CD4-positive, alpha-beta memory T cell (primary cell): ENCODE measurements around the gene AQP6. TPM values are rescaled to one million over a fixed set of nuclear protein-coding genes. Genes with fewer than 3 reads are reported as not detected.

ENCODE experiments used
- CTCF ChIA-PET: fragments of 350-600 bp; sonication (Branson Sonifier 250); formaldehyde crosslinking; loops from one replicate; lab custom pipeline; 2021; ENCODE audit warnings: inconsistent platforms; ENCODE audit not compliant: partially characterized antibody; lab: Charles Lee
- POLR2A ChIA-PET: fragments of 350-600 bp; sonication (Branson Sonifier 250); formaldehyde crosslinking; loops from one replicate; lab custom pipeline; 2021; ENCODE audit not compliant: partially characterized antibody; lab: Charles Lee
- DNase-seq, 5 donors: peaks; one replicate each; pipeline versions ENCODE4 v3.0.0 to v3.0.0-alpha.2; 2020 to 2022; ENCODE audit warnings: mixed read lengths in 1 of 5
- H3K27ac ChIP-seq: one replicate; pipeline ENCODE4 v1.7.0; 2013; ENCODE audit warnings: low read depth, low read length
- H3K27me3 ChIP-seq: 2 replicates; pipeline ENCODE4 v1.7.0; 2013; ENCODE audit warnings: mild to moderate bottlenecking, low read length, moderate library complexity; ENCODE audit not compliant: insufficient read depth
- H3K36me3 ChIP-seq: 2 replicates; pipeline ENCODE4 v1.7.0; 2013; ENCODE audit warnings: mild to moderate bottlenecking, low read length, moderate library complexity; ENCODE audit not compliant: insufficient read depth
- H3K4me1 ChIP-seq: 2 replicates; pipeline ENCODE4 v1.7.0; 2013; ENCODE audit warnings: mild to moderate bottlenecking, low read length, moderate library complexity; ENCODE audit not compliant: insufficient read depth
- H3K4me3 ChIP-seq, 2 donors: one replicate each; pipeline ENCODE4 v1.7.0; 2013; ENCODE audit warnings: low read length in 2 of 2, mild to moderate bottlenecking in 1 of 2
- H3K9me3 ChIP-seq, 2 donors: one replicate each; pipeline ENCODE4 v1.7.0; 2013; ENCODE audit warnings: low read length in 2 of 2, control low read depth in 1 of 2; ENCODE audit not compliant: control insufficient read depth in 1 of 2
- H3K27ac Mint-ChIP-seq, 7 donors: one replicate each; pipeline ENCODE4 v1.8.0; 2020 to 2021; ENCODE audit warnings: mixed read lengths in 7 of 7, mild to moderate bottlenecking in 6 of 7, inconsistent platforms in 3 of 7, moderate library complexity in 3 of 7
- H3K27me3 Mint-ChIP-seq, 2 donors: one replicate each; pipeline ENCODE4 v1.8.0; 2020 to 2021; ENCODE audit warnings: mixed read lengths in 2 of 2
- H3K36me3 Mint-ChIP-seq, 2 donors: one replicate each; pipeline ENCODE4 v1.8.0; 2020 to 2021; ENCODE audit warnings: mixed read lengths in 2 of 2, inconsistent platforms in 1 of 2, mild to moderate bottlenecking in 1 of 2
- H3K4me1 Mint-ChIP-seq, 4 donors: one replicate each; pipeline ENCODE4 v1.8.0; 2020 to 2021; ENCODE audit warnings: mixed read lengths in 4 of 4, mild to moderate bottlenecking in 1 of 4
- H3K4me3 Mint-ChIP-seq, 8 donors: one replicate each; pipeline ENCODE4 v1.8.0; 2020 to 2021; ENCODE audit warnings: mixed read lengths in 8 of 8, mild to moderate bottlenecking in 7 of 8, moderate library complexity in 6 of 8, inconsistent platforms in 3 of 8
- H3K9me3 Mint-ChIP-seq, 8 donors: one replicate each; pipeline ENCODE4 v1.8.0; 2020 to 2021; ENCODE audit warnings: mixed read lengths in 8 of 8, mild to moderate bottlenecking in 5 of 8, inconsistent platforms in 3 of 8, moderate library complexity in 1 of 8
- intact Hi-C: fragments of 100-400 bp; cut with micrococcal nuclease; formaldehyde crosslinking; loops from one replicate; pipeline ENCODE4 v1.15.1; 2023
- polyA plus RNA-seq, 2 donors: library from polyadenylated mRNA; unstranded; fragments of 300-500 nt; fragmentation: Illumina TruSeq; gene quantifications; one replicate each; pipeline ENCODE4 v1.2.3, GENCODE V29; 2021
- total RNA-seq, 2 experiments: library from RNA; stranded (reverse); gene quantifications; one replicate each; pipeline ENCODE4 v1.2.3, GENCODE V29; 2021

AQP6 gene
- total and polyA plus RNA-seq, 4 experiments from 2014 or later = not detected

DNA sequence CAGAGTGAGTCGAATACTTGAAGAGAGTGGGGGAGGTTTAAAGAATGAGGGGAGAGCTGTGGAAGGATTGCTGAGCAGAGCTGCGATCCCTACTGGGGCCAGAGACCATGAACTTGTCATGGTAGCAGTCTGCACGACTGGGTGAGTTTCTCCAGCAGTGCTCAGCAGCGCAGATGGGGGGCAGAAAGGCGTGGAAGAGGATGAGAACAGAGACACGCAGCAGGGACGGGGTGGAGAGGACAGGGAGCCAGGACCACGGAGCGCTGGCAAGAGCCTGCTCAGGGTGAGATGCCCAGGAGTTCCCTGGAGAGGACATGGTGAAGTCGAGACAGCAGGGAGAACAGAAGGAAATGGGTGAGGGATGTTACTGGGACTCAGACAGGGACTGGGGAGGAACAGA is 2.1 kb upstream of the AQP6 start:
- Histone ChIP-seq H3K9me3 (no peaks in the 10 kb centered on the region), H3K4me1 (peaks cover 10% of the 10 kb centered on the region), H3K4me3 (no peak overlapping the region), H3K27me3 (peaks cover 9% of the 10 kb centered on the region), H3K27ac (no peak overlapping the region), H3K36me3 (no peaks in the 10 kb centered on the region)
- Mint-ChIP-seq H3K36me3 (no peaks in the 10 kb centered on the region), H3K4me3 (no peak overlapping the region), H3K4me1 (peaks cover 1 to 7% (median 4%) of the 10 kb centered on the region in 4 donors), H3K9me3 (no peaks in the 10 kb centered on the region), H3K27ac (no peak overlapping the region), H3K27me3 (peaks cover 9 to 13% of the 10 kb centered on the region in 2 donors)
- no peak for DNase-seq
- intact Hi-C loops = no loop called here
- ChIA-PET CTCF (no interaction called here), POLR2A (interaction anchor here (0.5 kb wide), 1 partner anchor 55 kb away, joined by 3 read pairs; the partner anchor contains the start of gene RACGAP1)

GRCh38 chr12:49971141-49971540 is 1.6 kb upstream of the AQP6 start:
- H3K4me3 Mint-ChIP-seq = no peak overlapping the region
- ChIA-PET POLR2A (interaction anchor here (0.5 kb wide), 1 partner anchor 54 kb away, joined by 3 read pairs; the partner anchor contains the start of gene RACGAP1), CTCF (interaction anchor here (1.4 kb wide), 1 partner anchor 10 kb away, joined by 4 read pairs; no protein-coding TSS in a partner anchor)
- H3K4me1 Mint-ChIP-seq = peaks cover 1 to 7% (median 4%) of the 10 kb centered on the region in 4 donors
- no peaks in the 10 kb centered on the region for H3K9me3 Mint-ChIP-seq
- peaks cover 7 to 11% of the 10 kb centered on the region in 2 donors for H3K27me3 Mint-ChIP-seq
- Histone ChIP-seq H3K27me3 (peaks cover 9% of the 10 kb centered on the region), H3K4me1 (peaks cover 10% of the 10 kb centered on the region), H3K36me3 (no peaks in the 10 kb centered on the region), H3K9me3 (no peaks in the 10 kb centered on the region), H3K4me3 (no peak overlapping the region), H3K27ac (no peak overlapping the region)
- no peak overlapping the region for H3K27ac Mint-ChIP-seq
- no peak for DNase-seq
- intact Hi-C loops = no loop called here
- H3K36me3 Mint-ChIP-seq = no peaks in the 10 kb centered on the region

- Mint-ChIP-seq H3K36me3 (no peaks in the 10 kb centered on the region), H3K4me3 (no peak overlapping the region), H3K27ac (no peak overlapping the region), H3K9me3 (no peaks in the 10 kb centered on the region), H3K27me3 (peaks cover 3 to 5% of the 10 kb centered on the region in 2 donors), H3K4me1 (peaks cover 0 to 2% (median 2%) of the 10 kb centered on the region in 4 donors)
- H3K27me3 ChIP-seq = peaks cover 9% of the 10 kb centered on the region
- intact Hi-C loops = no loop called here
- ChIA-PET POLR2A (no interaction called here), CTCF (interaction anchor here (1.1 to 1.4 kb wide), 3 partner anchors 9 to 103 kb away, joined by 3 to 4 read pairs (median 4); no protein-coding TSS in a partner anchor)
- H3K27ac ChIP-seq = no peak overlapping the region
- no peak overlapping the region for H3K4me3 ChIP-seq
- no peak for DNase-seq
- H3K9me3 ChIP-seq = no peaks in the 10 kb centered on the region
- peaks cover 10% of the 10 kb centered on the region for H3K4me1 ChIP-seq
- no peaks in the 10 kb centered on the region for H3K36me3 ChIP-seq
Measured at GRCh38 chr12:49972129-49972528, 618 bp upstream of the AQP6 start.

DNA sequence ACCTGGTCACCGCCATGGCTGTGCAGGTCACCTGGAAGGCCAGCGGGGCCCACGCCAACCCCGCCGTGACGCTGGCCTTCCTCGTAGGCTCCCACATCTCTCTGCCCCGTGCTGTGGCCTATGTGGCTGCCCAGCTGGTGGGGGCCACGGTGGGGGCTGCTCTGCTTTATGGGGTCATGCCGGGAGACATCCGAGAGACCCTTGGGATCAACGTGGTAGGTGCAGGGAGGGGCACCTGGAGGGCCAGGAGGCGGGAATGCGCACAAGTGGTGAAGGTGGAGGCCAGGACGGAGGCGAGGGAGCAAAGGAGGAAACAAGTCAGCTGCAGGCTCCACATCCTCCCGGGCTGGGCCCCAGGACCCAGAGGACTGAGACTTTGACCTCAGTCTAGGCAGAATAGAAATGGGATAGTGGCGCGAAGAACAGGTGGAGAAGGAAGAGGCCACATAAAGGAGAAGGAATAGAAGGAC is 649 bp downstream of the AQP6 start:
- Histone ChIP-seq H3K4me3 (no peak overlapping the region), H3K27ac (no peak overlapping the region), H3K9me3 (no peaks in the 10 kb centered on the region), H3K36me3 (no peaks in the 10 kb centered on the region), H3K4me1 (no peaks in the 10 kb centered on the region), H3K27me3 (peaks cover 6% of the 10 kb centered on the region)
- H3K9me3 Mint-ChIP-seq = no peaks in the 10 kb centered on the region
- CTCF ChIA-PET = interaction anchor here (1.1 kb wide), 1 partner anchor 21 kb away, joined by 4 read pairs; no protein-coding TSS in a partner anchor
- H3K27me3 Mint-ChIP-seq = peaks cover 3% of the 10 kb centered on the region in 2 donors
- no peaks in the 10 kb centered on the region for H3K4me1 Mint-ChIP-seq
- POLR2A ChIA-PET = no interaction called here
- H3K27ac Mint-ChIP-seq = peak overlapping the region in 1 of 7 donors; percentile 42
- H3K4me3 Mint-ChIP-seq = no peak overlapping the region
- intact Hi-C loops = no loop called here
- no peak for DNase-seq
- H3K36me3 Mint-ChIP-seq = no peaks in the 10 kb centered on the region

GRCh38 chr12:49974231-49974675 is 1.5 kb downstream of the AQP6 start:
- H3K4me1 ChIP-seq = no peaks in the 10 kb centered on the region
- CTCF ChIA-PET = interaction anchor here (0.5 to 0.8 kb wide), 3 partner anchors 9 to 349 kb away, joined by 3 read pairs; no protein-coding TSS in a partner anchor
- H3K27ac Mint-ChIP-seq = no peak overlapping the region

DNA sequence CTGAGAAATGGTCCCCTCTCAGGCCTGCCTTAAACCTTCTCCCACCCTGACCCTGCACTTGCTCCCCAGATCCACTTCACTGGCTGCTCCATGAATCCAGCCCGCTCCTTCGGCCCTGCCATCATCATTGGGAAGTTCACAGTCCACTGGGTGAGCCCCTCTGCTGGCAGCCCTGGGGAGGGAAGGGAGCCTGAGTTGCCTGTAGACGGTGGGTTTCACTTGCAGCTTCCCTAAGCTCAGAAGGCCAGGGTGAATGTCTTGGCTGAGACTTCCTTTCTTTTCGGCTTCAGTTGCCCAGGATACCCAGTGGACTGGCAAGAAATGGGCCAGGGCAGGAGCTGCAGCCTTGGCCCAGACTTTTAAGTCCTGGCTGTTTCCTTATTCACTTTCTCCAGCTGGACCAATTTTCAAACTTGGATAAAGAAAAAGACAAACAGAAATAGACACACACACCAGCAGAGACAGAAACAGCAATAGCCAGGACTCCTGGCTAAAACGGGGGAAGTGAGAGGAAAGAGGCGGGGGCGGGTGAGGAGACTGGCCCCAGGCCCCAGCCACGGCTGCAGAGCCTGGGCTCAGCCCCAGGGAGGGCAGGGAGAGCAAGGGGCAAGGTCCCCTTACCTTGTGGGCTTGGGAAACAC is 2.0 kb downstream of the AQP6 start:
- Mint-ChIP-seq H3K27ac (no peak overlapping the region), H3K4me3 (peak overlapping the region in 1 of 8 donors; percentile 5)
- POLR2A ChIA-PET = no interaction called here

More at GRCh38 chr12:49974231-49974675, 1.5 kb downstream of the AQP6 start:
- Histone ChIP-seq H3K27ac (no peak overlapping the region), H3K36me3 (no peaks in the 10 kb centered on the region), H3K27me3 (peaks cover under 1% of the 10 kb centered on the region), H3K4me3 (no peak overlapping the region), H3K9me3 (no peaks in the 10 kb centered on the region)
- Mint-ChIP-seq H3K4me3 (no peak overlapping the region), H3K27me3 (peaks cover 0 to 3% of the 10 kb centered on the region in 2 donors), H3K36me3 (no peaks in the 10 kb centered on the region), H3K9me3 (no peaks in the 10 kb centered on the region), H3K4me1 (no peaks in the 10 kb centered on the region)
- no peak for DNase-seq
- POLR2A ChIA-PET = no interaction called here
- intact Hi-C loops = no loop called here

GRCh38 chr12:49975318-49975761 is 2.6 kb downstream of the AQP6 start:
- H3K9me3 ChIP-seq = no peaks in the 10 kb centered on the region
- H3K27me3 Mint-ChIP-seq = peaks cover 0 to 3% of the 10 kb centered on the region in 2 donors
- no peak overlapping the region for H3K27ac ChIP-seq
- H3K36me3 Mint-ChIP-seq = no peaks in the 10 kb centered on the region
- no peak overlapping the region for H3K4me3 Mint-ChIP-seq
- H3K4me1 Mint-ChIP-seq = no peaks in the 10 kb centered on the region
- no peak for DNase-seq
- ChIA-PET CTCF (interaction anchor here (1.2 kb wide), 1 partner anchor 9 kb away, joined by 5 read pairs; no protein-coding TSS in a partner anchor), POLR2A (no interaction called here)
- intact Hi-C loops = no loop called here
- no peaks in the 10 kb centered on the region for H3K4me1 ChIP-seq
- H3K36me3 ChIP-seq = no peaks in the 10 kb centered on the region
- H3K27me3 ChIP-seq = no peaks in the 10 kb centered on the region
- no peak overlapping the region for H3K27ac Mint-ChIP-seq
- no peaks in the 10 kb centered on the region for H3K9me3 Mint-ChIP-seq
- no peak overlapping the region for H3K4me3 ChIP-seq

More for the DNA sequence above, 2.0 kb downstream of the AQP6 start:
- no peak for DNase-seq
- no peaks in the 10 kb centered on the region for H3K4me1 Mint-ChIP-seq
- Histone ChIP-seq H3K27me3 (no peaks in the 10 kb centered on the region), H3K36me3 (no peaks in the 10 kb centered on the region), H3K4me1 (no peaks in the 10 kb centered on the region), H3K4me3 (no peak overlapping the region), H3K9me3 (no peaks in the 10 kb centered on the region), H3K27ac (no peak overlapping the region)
- peaks cover 0 to 3% of the 10 kb centered on the region in 2 donors for H3K27me3 Mint-ChIP-seq
- H3K9me3 Mint-ChIP-seq = no peaks in the 10 kb centered on the region
- H3K36me3 Mint-ChIP-seq = no peaks in the 10 kb centered on the region
- intact Hi-C loops = no loop called here
- CTCF ChIA-PET = interaction anchor here (0.5 to 1.2 kb wide), 4 partner anchors 8 to 349 kb away, joined by 3 to 5 read pairs (median 3); no protein-coding TSS in a partner anchor
